HG03064 (cell line): ENCODE measurements around the gene C1QTNF5.

ENCODE experiments used
- ATAC-seq: cut with Tn5 transposase; IDR thresholded peaks from one replicate; pipeline ENCODE4 v1.9.1; 2021; ENCODE audit warnings: low read depth; ENCODE audit not compliant: unreplicated experiment

C1QTNF5 gene

GRCh38 chr11:119318240-119319135 lies 22.2 kb downstream of the C1QTNF5 start:
- no peak for ATAC-seq

GRCh38 chr11:119317592-119318239 lies 23.0 kb downstream of the C1QTNF5 start:
- no peak for ATAC-seq

GRCh38 chr11:119316729-119317591 lies 23.7 kb downstream of the C1QTNF5 start, which contains the start of gene MCAM:
MCAM (minus strand) TSS chr11:119317130; CDS start chr11:119317101, 29 bp downstream.
- no peak for ATAC-seq

DNA sequence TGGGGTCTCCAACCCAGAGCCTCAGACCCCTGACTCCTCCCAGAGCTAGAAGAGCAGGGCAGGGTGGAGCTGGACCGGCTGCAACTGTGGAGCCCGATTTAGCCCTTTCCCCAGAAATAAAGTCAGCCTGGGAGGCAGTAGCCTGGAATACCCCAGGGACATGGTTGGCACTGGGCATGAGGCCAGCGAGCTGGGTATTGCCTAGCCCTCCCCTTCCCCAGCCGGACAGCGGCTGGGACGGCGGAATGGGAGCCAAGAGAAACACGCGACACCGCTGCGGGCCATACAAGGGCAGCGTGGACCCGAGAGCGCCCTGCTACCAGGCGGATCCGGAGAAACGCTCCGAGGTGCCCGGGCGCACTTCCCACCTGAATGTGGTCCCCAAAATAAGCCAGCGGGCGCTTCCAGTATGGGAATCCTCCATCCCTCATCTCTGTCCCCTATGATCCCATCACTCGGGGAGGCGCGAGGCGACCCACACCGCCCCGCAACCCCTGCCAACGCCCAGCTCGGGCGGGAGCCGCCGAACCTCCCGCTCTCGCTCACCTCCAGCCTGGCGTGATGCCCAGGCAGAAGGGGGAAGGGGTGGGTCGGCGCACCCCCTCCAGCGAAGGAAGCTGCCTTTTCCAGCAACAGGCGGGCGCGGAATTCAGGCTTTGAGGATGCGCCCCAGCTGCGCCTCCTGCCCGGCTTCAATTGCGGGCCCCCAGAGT lies 24.5 kb downstream of the C1QTNF5 start:
- no peak for ATAC-seq

DNA sequence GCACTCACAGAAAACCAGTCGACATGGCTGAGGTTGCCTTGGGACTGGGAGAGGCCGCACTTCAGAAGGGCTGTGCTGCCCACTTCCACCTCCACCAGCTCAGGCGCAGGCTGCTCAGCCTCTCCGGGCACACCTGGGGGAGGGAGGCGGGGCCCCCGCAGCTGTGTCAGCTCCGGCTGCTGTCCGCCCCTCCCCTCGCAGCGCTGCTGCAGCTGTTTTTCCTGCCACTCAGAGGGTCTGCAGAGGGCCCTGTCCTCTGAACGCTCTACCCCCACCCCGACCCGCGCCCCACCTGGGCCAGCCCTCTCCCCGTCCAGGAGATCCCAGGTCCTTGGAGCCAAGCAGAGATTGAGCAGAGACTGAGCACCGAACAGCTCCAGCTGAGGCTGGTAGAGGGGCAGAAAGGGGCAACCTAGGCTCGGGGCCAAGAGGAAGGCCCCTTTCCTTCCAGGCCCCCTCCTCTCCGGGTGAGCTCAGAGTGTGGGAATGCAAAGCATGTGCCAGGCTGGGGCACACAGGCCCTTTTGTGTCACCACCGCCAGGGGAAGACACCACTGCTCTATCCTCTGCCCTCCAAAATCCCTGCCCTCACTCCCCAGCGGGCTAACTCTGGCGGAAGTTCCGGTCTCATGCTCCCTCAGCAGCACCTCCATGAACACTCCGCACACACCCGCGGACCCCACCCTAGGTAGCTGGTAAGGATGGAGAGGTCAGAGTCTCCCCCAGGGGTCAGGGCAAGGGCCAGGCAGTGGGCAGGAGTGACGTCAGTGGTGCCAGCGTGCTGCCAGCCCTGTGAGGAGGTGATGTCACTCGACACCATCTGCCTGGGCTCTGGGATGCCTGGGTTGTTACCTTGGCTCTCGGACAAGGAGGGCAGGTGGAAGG lies 25.3 kb downstream of the C1QTNF5 start:
- no peak for ATAC-seq

DNA sequence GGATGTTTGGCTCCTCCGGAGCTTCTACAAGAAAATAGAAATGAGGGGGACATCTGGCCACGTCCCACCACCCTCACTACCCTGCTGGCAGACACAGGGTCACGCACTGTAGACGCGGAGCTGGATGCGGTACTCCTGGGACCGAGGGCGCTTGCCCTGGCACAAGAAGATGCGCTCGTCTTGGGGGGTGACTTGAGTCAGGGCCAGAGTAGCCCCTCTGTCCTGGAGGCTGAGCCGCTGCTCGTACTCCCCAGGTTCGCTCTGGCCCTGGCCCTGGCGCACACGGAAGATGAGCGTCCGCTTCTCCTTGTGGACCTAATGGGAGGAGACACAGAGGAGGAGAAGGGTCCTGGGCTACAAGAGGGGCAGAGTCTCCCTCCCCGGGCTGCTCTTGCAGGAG lies 26.0 kb downstream of the C1QTNF5 start:
- no peak for ATAC-seq

- no peak for ATAC-seq
Measured at GRCh38 chr11:119310682-119311052, 30.0 kb downstream of the C1QTNF5 start.

DNA sequence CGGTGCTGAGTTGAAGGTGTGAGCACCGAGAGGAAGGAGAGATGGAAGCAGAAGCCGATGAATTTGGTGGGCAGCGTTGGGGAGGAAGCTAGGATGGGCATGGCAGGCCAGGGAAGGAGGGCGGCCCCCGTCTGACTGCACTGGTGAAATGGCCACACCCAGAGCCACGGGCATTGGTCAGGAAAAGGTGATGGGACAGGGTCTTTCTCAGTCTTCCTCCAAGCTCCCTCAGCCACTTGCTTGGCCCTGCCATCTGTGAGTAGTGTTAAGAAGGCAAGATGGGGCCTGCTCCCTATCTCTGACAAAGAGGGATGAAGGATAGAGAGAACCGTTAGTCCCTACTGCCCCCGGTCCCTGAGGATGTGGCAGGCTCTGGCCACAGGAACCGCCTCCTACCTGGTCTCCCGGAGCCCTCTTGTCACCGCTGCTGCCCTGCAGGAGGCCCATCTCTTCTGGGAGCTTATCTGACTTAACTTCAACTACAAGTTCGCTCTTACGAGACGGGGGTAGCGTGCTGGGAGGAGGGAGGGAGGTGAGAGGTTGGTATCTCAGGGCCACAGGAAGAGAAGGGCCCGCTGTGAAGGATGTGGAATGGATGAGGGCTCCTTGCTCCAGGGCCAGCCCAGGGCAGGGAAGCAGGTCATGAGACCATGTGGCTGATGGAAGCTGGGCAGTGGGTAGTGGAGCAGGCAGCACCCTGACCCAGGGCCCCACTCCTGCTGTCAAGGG lies 30.6 kb downstream of the C1QTNF5 start:
- ATAC-seq: no peak

DNA sequence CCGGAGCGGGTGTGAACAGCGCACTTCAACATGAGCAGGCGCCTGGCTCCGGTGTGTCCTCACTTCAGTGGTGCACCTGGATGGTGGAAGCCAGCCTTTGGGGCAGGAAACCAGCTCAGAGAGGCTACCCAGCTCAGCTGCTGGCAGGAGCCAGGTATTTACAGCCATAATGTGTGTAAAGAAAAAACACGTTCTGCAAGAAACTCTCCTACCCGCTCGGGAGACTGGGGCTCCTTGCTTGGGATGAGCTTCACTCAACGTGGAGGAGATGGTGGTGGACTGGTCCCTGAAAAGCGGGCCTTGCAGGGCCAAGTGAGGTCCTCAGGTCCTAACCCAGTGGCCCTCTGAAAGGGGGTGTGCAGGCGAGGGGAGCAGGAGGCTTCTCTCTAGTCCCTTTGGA lies 31.3 kb downstream of the C1QTNF5 start:
- no peak for ATAC-seq

DNA sequence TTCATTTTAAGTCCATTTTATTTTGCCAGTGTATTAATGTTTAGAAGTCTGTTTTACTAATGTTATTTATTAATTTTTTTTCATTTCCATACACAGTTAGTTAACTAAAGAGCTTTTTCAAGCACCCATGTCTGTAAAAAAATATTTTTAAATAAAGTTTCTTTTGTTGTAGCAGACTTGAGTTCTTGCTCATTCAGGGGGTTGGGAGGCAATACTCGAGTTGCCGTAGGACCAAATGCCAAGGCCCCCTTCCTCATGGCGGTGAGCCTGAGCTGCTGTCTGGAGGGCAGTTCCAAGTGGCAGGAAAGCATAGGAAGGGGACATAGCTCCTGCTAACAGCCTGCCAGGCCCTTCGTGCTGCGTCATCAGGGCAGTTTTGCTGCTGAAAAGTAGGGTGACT lies 32.7 kb downstream of the C1QTNF5 start:
- ATAC-seq: no peak

DNA sequence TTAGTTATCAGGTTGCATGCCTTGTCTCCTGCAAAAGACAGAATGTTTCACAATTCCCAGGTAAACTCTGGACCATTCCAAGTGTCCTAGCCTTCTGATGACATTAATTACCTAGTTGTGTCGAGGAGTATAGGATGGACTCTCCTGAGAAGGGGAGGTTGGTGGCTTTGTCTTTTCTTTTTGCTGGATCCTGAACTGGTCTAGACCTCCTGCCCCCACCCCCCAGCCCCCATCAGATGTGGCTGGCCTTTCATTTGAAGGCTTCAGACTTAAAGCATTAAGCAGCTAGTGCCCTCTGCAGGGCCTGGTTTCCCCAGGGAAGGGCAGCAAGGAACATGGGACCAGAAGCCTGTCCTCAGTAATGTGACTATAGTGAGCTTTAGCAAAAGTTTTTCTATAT lies 33.5 kb downstream of the C1QTNF5 start:
- no peak for ATAC-seq

GRCh38 chr11:119306373-119306890 lies 34.3 kb downstream of the C1QTNF5 start:
- no peak for ATAC-seq

DNA sequence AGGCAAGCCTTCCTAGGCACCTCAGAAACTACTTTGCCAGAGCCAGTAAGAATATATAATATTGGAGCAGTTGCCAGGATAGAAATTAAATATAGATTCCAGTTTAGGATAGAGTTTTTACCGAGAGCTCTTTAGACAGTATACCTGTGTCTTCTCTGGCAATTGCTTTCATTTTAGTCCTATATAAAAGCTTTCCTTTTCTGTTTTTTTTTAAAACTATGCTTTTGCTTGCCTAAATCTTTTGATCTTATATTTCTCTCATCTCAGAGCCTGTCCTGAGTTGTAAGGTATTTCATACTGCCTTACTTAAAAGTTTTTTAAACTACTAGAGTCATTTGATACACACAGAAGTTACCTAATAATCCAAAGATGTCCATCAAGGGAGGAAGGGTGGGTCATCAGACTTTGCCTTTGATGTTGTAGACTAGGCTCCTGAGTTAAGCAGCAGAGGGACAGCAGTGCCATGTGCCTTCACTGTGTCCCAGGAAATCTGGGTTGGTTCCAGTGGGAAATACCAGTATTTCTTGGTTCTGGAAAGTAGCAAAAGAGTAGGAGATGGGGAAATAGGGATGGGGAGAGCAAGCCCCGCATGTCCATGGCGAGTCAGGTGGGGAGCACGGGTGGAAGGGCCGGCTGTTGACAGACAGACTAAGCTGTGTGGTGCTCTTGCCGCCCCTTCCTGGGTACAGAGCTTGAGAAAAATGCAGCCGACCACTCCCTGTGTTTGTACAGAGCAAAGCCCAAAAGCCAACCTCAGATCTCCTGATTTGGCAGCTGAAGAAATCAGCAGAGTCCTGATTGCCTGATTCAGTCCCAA lies 34.9 kb downstream of the C1QTNF5 start:
- ATAC-seq: no peak

DNA sequence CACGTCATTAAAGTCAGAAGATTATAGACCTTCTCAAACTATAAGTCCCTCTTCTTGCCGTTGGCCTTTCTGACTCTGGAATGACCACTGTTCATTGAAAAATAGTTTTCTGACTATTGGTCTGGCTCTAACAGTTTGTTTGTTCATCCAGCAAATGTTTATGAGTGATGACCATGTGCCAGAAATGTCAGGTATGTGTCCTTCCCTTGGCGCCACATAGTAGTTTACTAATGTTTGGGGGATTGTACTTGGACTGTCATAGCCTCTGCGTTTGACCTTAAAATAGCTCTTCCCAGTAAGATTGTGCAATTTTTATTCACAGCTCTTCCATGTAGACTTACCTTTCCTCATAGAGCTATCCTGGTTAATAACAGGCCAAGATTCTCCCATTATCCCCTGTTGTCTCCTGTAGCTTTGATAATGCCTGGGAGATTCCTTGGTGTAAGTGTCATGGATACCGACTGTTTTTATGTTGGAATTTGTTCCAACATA lies 37.4 kb downstream of the C1QTNF5 start:
- ATAC-seq: no peak

- ATAC-seq: no peak
Measured at GRCh38 chr11:119300198-119300964, 40.3 kb downstream of the C1QTNF5 start.

DNA sequence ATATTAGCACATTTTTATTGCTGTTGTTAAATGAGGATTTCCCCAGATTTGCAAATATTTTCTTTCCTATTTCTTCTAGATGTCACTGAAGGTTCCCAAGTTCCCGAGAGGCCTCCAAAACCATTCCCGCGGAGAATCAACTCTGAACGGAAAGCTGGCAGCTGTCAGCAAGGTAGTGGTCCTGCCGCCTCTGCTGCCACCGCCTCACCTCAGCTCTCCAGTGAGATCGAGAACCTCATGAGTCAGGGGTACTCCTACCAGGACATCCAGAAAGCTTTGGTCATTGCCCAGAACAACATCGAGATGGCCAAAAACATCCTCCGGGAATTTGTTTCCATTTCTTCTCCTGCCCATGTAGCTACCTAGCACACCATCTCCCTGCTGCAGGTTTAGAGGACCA lies 41.3 kb downstream of the C1QTNF5 start:
- ATAC-seq: no peak

- no peak for ATAC-seq
Measured at GRCh38 chr11:119298726-119299125, 42.0 kb downstream of the C1QTNF5 start.
